HCT116 (cell line): ENCODE data around the gene CCNJL. TPM values are rescaled to one million over a fixed set of nuclear protein-coding genes. Genes with fewer than 3 reads are reported as not detected.

Experiments
- ATAC-seq: fragments of 200-7000 bp; cut with Tn5 transposase; 2 replicates; pipeline ENCODE4 v1.9.1; 2020; ENCODE audit warnings: mild to moderate bottlenecking, moderate library complexity
- BruUV-seq: library from RNA; stranded (reverse); fragments of 400-500 nt; replicated peaks from 2 replicates; lab custom pipeline; 2021; lab: Mats Ljungman, UMichigan
- CTCF ChIA-PET: fragments of 300-600 bp; sonication (Branson Sonifier 250); formaldehyde crosslinking; loops from one replicate; lab custom pipeline; 2021; ENCODE audit warnings: antibody characterized with exemption; lab: Charles Lee
- POLR2A ChIA-PET: fragments of 300-600, 350-600 bp; sonication (Branson Sonifier 250); formaldehyde crosslinking; loops from one replicate; lab custom pipeline; 2021; ENCODE audit warnings: antibody characterized with exemption; lab: Charles Lee
- RAD21 ChIA-PET, 2 experiments: fragments of 300-600 bp; sonication (Branson Sonifier 250); formaldehyde crosslinking; loops; one replicate each; lab custom pipeline; 2023; ENCODE audit warnings: low total read pairs in 2 of 2; ENCODE audit not compliant: uncharacterized antibody in 2 of 2, unreplicated experiment in 2 of 2, low non-redundant PET in 1 of 2; lab: Charles Lee
- DNase-seq: peaks from one replicate; pipeline ENCODE4 v3.0.0-alpha.2; 2010; ENCODE audit warnings: low read depth, low spot score
- H2AFZ ChIP-seq: fragments of 200-600 bp; shearing (Covaris generic), sonication (generic); 2 replicates; pipeline ENCODE4 v1.6.1; 2017; ENCODE audit warnings: low read depth, mixed run types, mixed read lengths, antibody characterized with exemption, low read length; ENCODE audit not compliant: poor library complexity, severe bottlenecking
- H3K27ac ChIP-seq: 2 replicates; pipeline ENCODE4 v1.5.1; 2012; ENCODE audit warnings: low read depth, low read length
- H3K27me3 ChIP-seq: fragments of 200-600 bp; sonication (generic); 2 replicates; pipeline ENCODE4 v1.6.1; 2016; ENCODE audit warnings: mixed run types, low read length, mixed read lengths; ENCODE audit not compliant: insufficient read depth
- H3K36me3 ChIP-seq, 2 experiments: fragments of 200-500 bp in 1 of 2; fragments of 200-600 bp in 1 of 2; sonication (Bioruptor generic) in 1 of 2; sonication (generic) in 1 of 2; 2 replicates each; pipeline versions ENCODE4 v1.5.1 to v1.6.1; 2014 to 2016; ENCODE audit warnings: low read length in 2 of 2, inconsistent platforms in 1 of 2, mixed read lengths in 1 of 2, mixed run types in 1 of 2; ENCODE audit not compliant: insufficient read depth in 2 of 2, control insufficient read depth in 1 of 2
- H3K4me1 ChIP-seq, 2 experiments: fragments of 200-600 bp in 1 of 2; sonication (generic) in 1 of 2; 2 replicates each; pipeline versions ENCODE4 v1.5.1 to v1.6.1; 2012 to 2017; ENCODE audit warnings: low read length in 2 of 2, inconsistent platforms in 1 of 2, mild to moderate bottlenecking in 1 of 2, mixed read lengths in 1 of 2, mixed run types in 1 of 2, moderate library complexity in 1 of 2; ENCODE audit not compliant: insufficient read depth in 2 of 2, control insufficient read depth in 1 of 2
- H3K4me2 ChIP-seq: fragments of 200-600 bp; sonication (generic); 2 replicates; pipeline ENCODE4 v1.6.1; 2017; ENCODE audit warnings: mixed run types, low read length, mixed read lengths
- H3K4me3 ChIP-seq, 2 experiments: fragments of 200-600 bp in 1 of 2; sonication (generic) in 1 of 2; replicated peaks in 1 of 2; 2 replicates each; pipeline ENCODE4 v1.5.1; 2011 to 2016; ENCODE audit warnings: low read length in 2 of 2, control low read depth in 1 of 2, low read depth in 1 of 2, mild to moderate bottlenecking in 1 of 2, mixed read lengths in 1 of 2, mixed run types in 1 of 2
- H3K79me2 ChIP-seq: fragments of 200-600 bp; sonication (generic); 2 replicates; pipeline ENCODE4 v1.6.1; 2017; ENCODE audit warnings: mild to moderate bottlenecking, mixed run types, low read length, moderate library complexity, mixed read lengths; ENCODE audit not compliant: insufficient read depth
- H3K9ac ChIP-seq: fragments of 200-600 bp; sonication (generic); 2 replicates; pipeline ENCODE4 v1.6.1; 2016; ENCODE audit warnings: low read length, mixed read lengths
- H3K9me2 ChIP-seq: fragments of 200-600 bp; sonication (generic), shearing (Covaris generic); 2 replicates; pipeline ENCODE4 v1.6.1; 2017; ENCODE audit warnings: mixed run types, mild to moderate bottlenecking, moderate library complexity; ENCODE audit not compliant: insufficient read depth
- H3K9me3 ChIP-seq, 2 experiments: fragments of 200-500 bp in 1 of 2; fragments of 200-600 bp in 1 of 2; sonication (Bioruptor generic) in 1 of 2; sonication (generic) in 1 of 2; 2 replicates each; pipeline ENCODE4 v1.6.1; 2014 to 2017; ENCODE audit warnings: low read length in 2 of 2, mixed read lengths in 2 of 2, inconsistent platforms in 1 of 2, low read depth in 1 of 2, mild to moderate bottlenecking in 1 of 2, mixed run types in 1 of 2, moderate library complexity in 1 of 2; ENCODE audit not compliant: control insufficient read depth in 1 of 2, insufficient read depth in 1 of 2
- H4K20me1 ChIP-seq: fragments of 200-600 bp; sonication (generic), shearing (Covaris generic); 2 replicates; pipeline ENCODE4 v1.6.1; 2017; ENCODE audit warnings: mixed run types, mild to moderate bottlenecking, moderate library complexity; ENCODE audit not compliant: insufficient read depth
- CBX3 ChIP-seq: IDR thresholded peaks from 2 replicates; pipeline ENCODE4 v1.6.1; 2012; ENCODE audit warnings: low read depth
- TCF7L2 ChIP-seq: IDR thresholded peaks from 2 replicates; pipeline ENCODE4 v1.7.0; 2011; ENCODE audit warnings: borderline replicate concordance, inconsistent platforms; ENCODE audit not compliant: insufficient read depth, insufficient read length; ENCODE audit errors: extremely low read depth
- ZNF274 ChIP-seq: fragments of 200-500 bp; sonication (Bioruptor generic); IDR thresholded peaks from 2 replicates; pipeline ENCODE4 v1.6.1; 2014; ENCODE audit warnings: mild to moderate bottlenecking, low read depth, low read length, inconsistent platforms
- intact Hi-C: fragments of 100-400 bp; cut with micrococcal nuclease; formaldehyde crosslinking; loops from 2 replicates; pipeline ENCODE4 v1.10.0; 2022
- total RNA-seq: library from RNA; stranded (reverse); gene quantifications from one replicate; pipeline ENCODE4 v1.2.1, GENCODE V29; 2021; ENCODE audit not compliant: unreplicated experiment
- TF ChIP-seq, protein P1 (sequence below): IDR thresholded peaks from 2 replicates; pipeline ENCODE4 v1.6.1; 2012; ENCODE audit warnings: low read depth
- TF ChIP-seq, protein P2 (sequence below): IDR thresholded peaks from 2 replicates; pipeline ENCODE4 v1.6.1; 2012
- TF ChIP-seq, protein P3 (sequence below): IDR thresholded peaks from 2 replicates; pipeline ENCODE4 v1.6.1; 2011; ENCODE audit warnings: mild to moderate bottlenecking, low read length, moderate library complexity; ENCODE audit not compliant: insufficient replicate concordance; ENCODE audit errors: extremely low read depth

Gene CCNJL
- total RNA-seq, 1 experiment from 2014 or later: 2.9 TPM

DNA sequence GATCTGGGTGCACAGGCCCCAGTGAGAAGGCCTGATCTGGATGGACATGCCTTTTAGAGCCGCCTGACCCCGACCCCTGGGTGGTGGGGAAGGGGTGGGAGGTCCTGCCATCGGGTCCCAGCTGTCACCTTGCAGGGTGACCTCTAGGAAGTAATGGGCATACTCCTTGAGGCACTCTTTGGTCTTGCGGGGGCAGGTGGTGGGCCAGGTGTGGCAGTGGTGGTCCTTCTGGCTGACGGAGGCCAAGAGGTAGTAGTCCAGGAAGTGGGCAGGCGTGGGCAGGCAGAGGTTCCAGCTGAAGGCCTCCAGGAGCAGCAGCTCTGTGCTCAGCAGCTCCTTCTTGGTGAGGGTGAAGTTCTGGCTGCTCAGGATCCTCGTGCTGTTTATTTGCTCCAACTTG is 53.0 kb downstream of the CCNJL start:
- intact Hi-C loops: no loop called here
- H4K20me1 ChIP-seq: no peaks in the 10 kb centered on the region
- RAD21 ChIA-PET: no interaction called here
- no peaks in the 10 kb centered on the region for H3K79me2 ChIP-seq
- H2AFZ ChIP-seq: no peak overlapping the region
- H3K27me3 ChIP-seq: no peaks in the 10 kb centered on the region
- no peak overlapping the region for H3K4me3 ChIP-seq
- H3K4me2 ChIP-seq: no peak overlapping the region
- H3K9me2 ChIP-seq: no peaks in the 10 kb centered on the region
- ATAC-seq: no peak
- H3K9me3 ChIP-seq: no peaks in the 10 kb centered on the region
- no peak overlapping the region for H3K27ac ChIP-seq
- no peaks in the 10 kb centered on the region for H3K4me1 ChIP-seq
- TF ChIP-seq, protein P1, sequence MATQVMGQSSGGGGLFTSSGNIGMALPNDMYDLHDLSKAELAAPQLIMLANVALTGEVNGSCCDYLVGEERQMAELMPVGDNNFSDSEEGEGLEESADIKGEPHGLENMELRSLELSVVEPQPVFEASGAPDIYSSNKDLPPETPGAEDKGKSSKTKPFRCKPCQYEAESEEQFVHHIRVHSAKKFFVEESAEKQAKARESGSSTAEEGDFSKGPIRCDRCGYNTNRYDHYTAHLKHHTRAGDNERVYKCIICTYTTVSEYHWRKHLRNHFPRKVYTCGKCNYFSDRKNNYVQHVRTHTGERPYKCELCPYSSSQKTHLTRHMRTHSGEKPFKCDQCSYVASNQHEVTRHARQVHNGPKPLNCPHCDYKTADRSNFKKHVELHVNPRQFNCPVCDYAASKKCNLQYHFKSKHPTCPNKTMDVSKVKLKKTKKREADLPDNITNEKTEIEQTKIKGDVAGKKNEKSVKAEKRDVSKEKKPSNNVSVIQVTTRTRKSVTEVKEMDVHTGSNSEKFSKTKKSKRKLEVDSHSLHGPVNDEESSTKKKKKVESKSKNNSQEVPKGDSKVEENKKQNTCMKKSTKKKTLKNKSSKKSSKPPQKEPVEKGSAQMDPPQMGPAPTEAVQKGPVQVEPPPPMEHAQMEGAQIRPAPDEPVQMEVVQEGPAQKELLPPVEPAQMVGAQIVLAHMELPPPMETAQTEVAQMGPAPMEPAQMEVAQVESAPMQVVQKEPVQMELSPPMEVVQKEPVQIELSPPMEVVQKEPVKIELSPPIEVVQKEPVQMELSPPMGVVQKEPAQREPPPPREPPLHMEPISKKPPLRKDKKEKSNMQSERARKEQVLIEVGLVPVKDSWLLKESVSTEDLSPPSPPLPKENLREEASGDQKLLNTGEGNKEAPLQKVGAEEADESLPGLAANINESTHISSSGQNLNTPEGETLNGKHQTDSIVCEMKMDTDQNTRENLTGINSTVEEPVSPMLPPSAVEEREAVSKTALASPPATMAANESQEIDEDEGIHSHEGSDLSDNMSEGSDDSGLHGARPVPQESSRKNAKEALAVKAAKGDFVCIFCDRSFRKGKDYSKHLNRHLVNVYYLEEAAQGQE: no peak
- TF ChIP-seq TCF7L2 (no peak), CBX3 (no peak), ZNF274 (no peak)
- TF ChIP-seq, protein P2, sequence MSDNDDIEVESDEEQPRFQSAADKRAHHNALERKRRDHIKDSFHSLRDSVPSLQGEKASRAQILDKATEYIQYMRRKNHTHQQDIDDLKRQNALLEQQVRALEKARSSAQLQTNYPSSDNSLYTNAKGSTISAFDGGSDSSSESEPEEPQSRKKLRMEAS: no peak
- TF ChIP-seq, protein P3, sequence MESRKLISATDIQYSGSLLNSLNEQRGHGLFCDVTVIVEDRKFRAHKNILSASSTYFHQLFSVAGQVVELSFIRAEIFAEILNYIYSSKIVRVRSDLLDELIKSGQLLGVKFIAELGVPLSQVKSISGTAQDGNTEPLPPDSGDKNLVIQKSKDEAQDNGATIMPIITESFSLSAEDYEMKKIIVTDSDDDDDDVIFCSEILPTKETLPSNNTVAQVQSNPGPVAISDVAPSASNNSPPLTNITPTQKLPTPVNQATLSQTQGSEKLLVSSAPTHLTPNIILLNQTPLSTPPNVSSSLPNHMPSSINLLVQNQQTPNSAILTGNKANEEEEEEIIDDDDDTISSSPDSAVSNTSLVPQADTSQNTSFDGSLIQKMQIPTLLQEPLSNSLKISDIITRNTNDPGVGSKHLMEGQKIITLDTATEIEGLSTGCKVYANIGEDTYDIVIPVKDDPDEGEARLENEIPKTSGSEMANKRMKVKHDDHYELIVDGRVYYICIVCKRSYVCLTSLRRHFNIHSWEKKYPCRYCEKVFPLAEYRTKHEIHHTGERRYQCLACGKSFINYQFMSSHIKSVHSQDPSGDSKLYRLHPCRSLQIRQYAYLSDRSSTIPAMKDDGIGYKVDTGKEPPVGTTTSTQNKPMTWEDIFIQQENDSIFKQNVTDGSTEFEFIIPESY: no peak
- DNase-seq: no peak
- no TSS peak for BruUV-seq
- no peaks in the 10 kb centered on the region for H3K36me3 ChIP-seq
- CTCF ChIA-PET: no interaction called here
- POLR2A ChIA-PET: no interaction called here
- no peak overlapping the region for H3K9ac ChIP-seq
